A549 treated with AZD9567 at 1 μM for 4 hours (cell line): ENCODE data around the gene FBN3. TPM values are rescaled to one million over a fixed set of nuclear protein-coding genes. Genes with fewer than 3 reads are reported as not detected.

ENCODE experiments used
- total RNA-seq: library from RNA; stranded (reverse); fragments of 200-300 nt; extraction: Qiagen RNA extraction; gene quantifications from 5 replicates; pipeline ENCODE4 v1.2.3, GENCODE V29; 2022; ENCODE audit not compliant: insufficient read depth

Gene FBN3
- total RNA-seq, result 0.01 TPM in 1 of 5 replicates, not detected in the others

GRCh38 chr19:8149261-8150094 lies at the start of gene FBN3:
TSS of gene FBN3 (minus strand) at chr19:8149592. CDS start at chr19:8147480, 2,112 bp downstream.

GRCh38 chr19:8052464-8052859 lies 96.9 kb downstream of the FBN3 start, which contains the start of gene CCL25:
TSS of gene CCL25 (plus strand) at chr19:8052760. CDS start at chr19:8053050, 290 bp downstream.

Other genes with a start within 250 kb of the FBN3 start
- gene MAP2K7, start 245.7 kb downstream of the FBN3 start, total RNA-seq, result 15.0 to 21.0 TPM (median 17.3 TPM) in 5 replicates
- gene TGFBR3L, start 234.8 kb downstream of the FBN3 start, total RNA-seq, result 1.5 to 2.1 TPM (median 1.8 TPM) in 4 of 5 replicates, not detected in the other
- 18.0 to 35.2 TPM (median 31.9 TPM) in 5 replicates for gene SNAPC2, start 229.3 kb downstream of the FBN3 start, total RNA-seq
- 11.2 to 22.0 TPM (median 19.2 TPM) in 5 replicates for gene CTXN1, start 223.5 kb downstream of the FBN3 start, total RNA-seq
- gene TIMM44, start 205.9 kb downstream of the FBN3 start, total RNA-seq, result 27.3 to 34.5 TPM (median 31.7 TPM) in 5 replicates
- 60.1 to 95.6 TPM (median 65.4 TPM) in 5 replicates for gene ELAVL1, start 144.0 kb downstream of the FBN3 start, total RNA-seq
- not detected in 5 replicates for gene CCL25, start 96.8 kb downstream of the FBN3 start, total RNA-seq
- 3.2 to 8.0 TPM (median 3.4 TPM) in 5 replicates for gene CERS4, start 59.8 kb upstream of the FBN3 start, total RNA-seq
- gene CD320, start 158.8 kb upstream of the FBN3 start, total RNA-seq, result 73.5 to 106 TPM (median 98.3 TPM) in 5 replicates
- gene NDUFA7, start 171.8 kb upstream of the FBN3 start, total RNA-seq, result 24.8 to 95.6 TPM (median 93.0 TPM) in 5 replicates
- 307 to 974 TPM (median 895 TPM) in 5 replicates for gene RPS28, start 171.9 kb upstream of the FBN3 start, total RNA-seq
- gene KANK3, start 193.7 kb upstream of the FBN3 start, total RNA-seq, result 5.6 to 6.6 TPM (median 5.9 TPM) in 5 replicates
- gene ANGPTL4, start 214.6 kb upstream of the FBN3 start, total RNA-seq, result 492 to 643 TPM (median 599 TPM) in 5 replicates
- 88.3 to 99.9 TPM (median 96.1 TPM) in 5 replicates for gene RAB11B, start 240.8 kb upstream of the FBN3 start, total RNA-seq